ENCODE results near the gene DPYSL5. TPM values are rescaled to one million over a fixed set of nuclear protein-coding genes. Genes with fewer than 3 reads are reported as not detected.

The DPYSL5 gene
- total RNA-seq, 2 experiments from 2014 or later: not detected

DNA sequence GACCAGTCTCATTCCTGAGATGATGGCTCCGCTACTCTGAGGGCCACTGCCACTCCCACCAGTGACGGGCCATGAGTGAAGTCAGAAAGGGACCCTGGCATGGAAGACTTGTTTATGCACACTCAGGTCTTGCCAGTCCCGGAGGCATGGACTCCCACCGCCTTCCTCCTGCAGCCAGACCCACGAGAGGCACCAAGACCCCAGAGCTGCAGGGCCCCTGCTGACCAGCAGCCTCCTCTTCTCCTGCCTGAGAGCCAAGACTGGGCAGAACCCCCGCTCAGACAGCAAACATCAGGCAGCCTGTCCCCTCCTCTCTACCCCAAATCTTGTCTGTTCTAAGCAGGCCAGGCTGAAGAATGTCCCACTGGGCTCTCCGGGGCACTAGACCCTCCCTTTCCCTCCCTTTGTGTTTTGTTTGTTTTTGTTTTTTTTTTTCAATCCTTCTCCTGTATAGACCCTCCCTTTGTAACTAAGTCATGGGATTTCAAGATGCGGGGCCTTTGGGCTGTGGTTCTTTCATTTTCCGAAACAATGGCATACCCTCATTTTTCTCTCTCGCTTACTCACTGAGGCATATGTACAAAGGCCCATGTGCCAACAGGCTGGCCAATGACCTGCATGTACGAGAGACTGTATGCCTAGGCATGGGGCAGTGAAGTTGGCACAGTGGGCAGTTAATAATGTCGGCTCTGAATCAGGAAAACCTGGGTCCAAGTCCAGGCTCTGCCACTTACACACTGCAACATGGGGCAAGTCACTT is 98.2 kb downstream of the DPYSL5 start:
- Mint-ChIP-seq H3K36me3 (no peaks in the 10 kb centered on the region), H3K27me3 (peaks cover 5% of the 10 kb centered on the region), H3K4me3 (no peak overlapping the region), H3K9me3 (no peaks in the 10 kb centered on the region), H3K4me1 (peaks cover 2% of the 10 kb centered on the region), H3K27ac (no peak overlapping the region)
- no peak for ATAC-seq (ENCODE audit: low read depth)
- DNase-seq: no peak
- POLR2A ChIA-PET: no interaction called here

DNA sequence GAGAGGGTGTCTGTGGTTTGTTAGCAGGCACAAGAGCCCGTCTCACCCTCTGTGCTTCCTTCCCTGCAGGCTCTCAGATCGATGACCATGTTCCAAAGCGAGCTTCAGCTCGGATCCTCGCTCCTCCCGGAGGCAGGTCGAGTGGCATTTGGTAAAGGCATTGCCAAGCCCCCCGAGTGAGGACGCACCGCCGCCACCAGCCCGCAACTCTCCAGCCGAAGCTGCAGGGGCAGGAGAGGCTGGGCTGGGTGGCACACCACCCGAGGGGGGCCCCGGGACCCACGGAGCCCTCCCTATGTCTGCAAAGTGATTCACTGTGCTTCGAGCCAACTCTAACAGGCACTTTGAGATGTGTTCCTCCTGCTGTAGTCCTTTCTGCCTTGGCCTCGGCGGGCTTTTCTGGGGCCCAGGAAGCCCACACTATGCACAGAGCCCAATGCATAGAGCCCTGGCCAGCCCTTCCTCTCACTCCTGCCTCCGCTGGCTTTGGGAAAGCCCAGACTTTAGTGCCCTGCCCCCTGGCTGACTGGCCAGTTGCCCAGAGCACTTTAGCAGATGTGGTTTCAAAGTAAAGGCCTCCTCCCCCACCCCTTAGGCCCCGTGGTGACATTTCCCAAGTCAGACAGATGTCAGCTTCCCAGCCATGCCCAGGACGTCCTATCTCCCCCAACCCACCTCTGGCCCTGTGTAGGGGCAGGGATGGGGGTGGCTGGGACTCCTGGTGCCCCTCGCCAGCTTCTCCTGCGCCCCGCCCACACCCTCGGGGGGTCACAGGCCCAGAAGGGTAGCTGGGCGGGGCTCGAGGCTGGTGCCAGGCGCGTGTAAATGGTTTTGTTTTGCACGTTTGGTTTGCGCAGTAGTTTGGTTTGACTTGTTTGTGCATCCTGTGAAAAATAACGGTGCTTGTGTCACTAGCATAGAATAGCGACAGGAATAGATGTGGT is 99.2 kb downstream of the DPYSL5 start:
- no peak for DNase-seq
- no peak overlapping the region for H3K4me3 Mint-ChIP-seq
- ATAC-seq (ENCODE audit: low read depth): no peak
- H3K27ac Mint-ChIP-seq: no peak overlapping the region
- H3K36me3 Mint-ChIP-seq: no peaks in the 10 kb centered on the region
- POLR2A ChIA-PET: no interaction called here
- no peaks in the 10 kb centered on the region for H3K9me3 Mint-ChIP-seq
- H3K4me1 Mint-ChIP-seq: peaks cover 2% of the 10 kb centered on the region
- peaks cover 5% of the 10 kb centered on the region for H3K27me3 Mint-ChIP-seq

DNA sequence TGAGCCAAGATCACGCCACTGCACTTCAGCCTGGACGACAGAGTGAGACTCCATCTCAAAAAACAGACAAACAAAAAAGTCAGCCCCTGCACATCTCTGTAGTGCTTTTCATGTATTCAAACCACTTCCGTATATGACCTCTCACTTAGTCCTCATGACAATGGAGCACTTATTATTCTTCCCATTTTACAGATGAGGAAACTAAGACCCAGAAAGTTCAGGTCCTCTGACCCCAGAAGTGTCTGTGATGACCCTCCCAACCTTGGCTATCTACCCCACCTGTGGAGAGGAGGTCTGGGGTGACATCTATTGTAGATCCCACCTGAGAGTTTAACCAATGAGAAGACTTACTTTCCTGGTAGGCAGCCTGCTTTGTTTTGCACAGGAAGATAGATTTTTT is 100.9 kb downstream of the DPYSL5 start:
- no peak for DNase-seq
- Mint-ChIP-seq H3K4me3 (no peak overlapping the region), H3K36me3 (no peaks in the 10 kb centered on the region), H3K4me1 (no peaks in the 10 kb centered on the region), H3K9me3 (no peaks in the 10 kb centered on the region), H3K27ac (no peak overlapping the region), H3K27me3 (peaks cover 10% of the 10 kb centered on the region)
- ATAC-seq (ENCODE audit: low read depth): no peak
- POLR2A ChIA-PET: no interaction called here

DNA sequence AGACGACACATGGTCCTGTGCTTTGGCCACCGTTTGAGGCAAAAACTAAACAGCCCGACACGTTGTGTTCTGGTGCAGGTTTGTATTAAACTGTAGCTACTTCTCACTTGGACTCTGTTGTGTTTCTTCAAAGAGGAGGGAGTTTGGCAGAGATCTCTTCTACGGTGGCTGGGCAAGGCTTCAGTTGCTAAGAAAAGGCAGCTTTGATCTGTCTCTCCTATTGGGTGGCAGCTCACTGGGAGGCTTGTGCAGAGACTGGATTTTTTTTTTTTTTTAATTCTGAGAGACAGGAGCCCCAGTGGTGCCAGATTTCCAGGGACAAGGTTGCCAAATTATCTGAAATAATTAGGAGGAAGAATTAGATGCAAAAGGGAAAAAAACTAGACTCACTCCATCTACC is 102.3 kb downstream of the DPYSL5 start:
- POLR2A ChIA-PET: interaction anchor here (0.6 kb wide), 1 partner anchor 108 kb away, joined by 5 read pairs; no protein-coding TSS in a partner anchor
- Mint-ChIP-seq H3K36me3 (no peaks in the 10 kb centered on the region), H3K4me3 (no peak overlapping the region), H3K9me3 (no peaks in the 10 kb centered on the region), H3K27ac (no peak overlapping the region), H3K27me3 (peaks cover 20% of the 10 kb centered on the region), H3K4me1 (no peaks in the 10 kb centered on the region)
- DNase-seq (no peak), ATAC-seq (ENCODE audit: low read depth) (no peak)

DNA sequence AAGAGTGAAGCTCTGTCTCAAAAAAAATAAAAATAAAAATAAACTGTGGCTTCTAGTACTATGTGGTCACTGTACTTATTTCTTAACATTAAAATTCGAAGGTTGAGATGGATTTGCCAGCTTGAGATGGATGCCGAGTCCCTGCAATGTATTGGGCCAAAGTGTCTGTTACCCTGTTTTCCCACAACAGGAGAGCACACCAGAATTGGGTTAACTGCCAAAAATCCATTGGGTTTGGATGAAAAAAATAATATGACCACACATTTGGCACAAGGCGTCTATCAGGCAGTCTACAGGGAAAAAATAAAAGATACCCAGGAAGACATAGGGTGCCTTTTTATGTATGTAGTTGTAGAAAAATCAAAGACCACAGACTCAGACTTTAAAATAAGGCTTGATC is 103.3 kb downstream of the DPYSL5 start:
- H3K27me3 Mint-ChIP-seq: peaks cover 22% of the 10 kb centered on the region
- no peaks in the 10 kb centered on the region for H3K9me3 Mint-ChIP-seq
- DNase-seq (no peak), ATAC-seq (ENCODE audit: low read depth) (no peak)
- H3K36me3 Mint-ChIP-seq: no peaks in the 10 kb centered on the region
- no peak overlapping the region for H3K4me3 Mint-ChIP-seq
- H3K4me1 Mint-ChIP-seq: no peaks in the 10 kb centered on the region
- POLR2A ChIA-PET: no interaction called here
- H3K27ac Mint-ChIP-seq: no peak overlapping the region

DNA sequence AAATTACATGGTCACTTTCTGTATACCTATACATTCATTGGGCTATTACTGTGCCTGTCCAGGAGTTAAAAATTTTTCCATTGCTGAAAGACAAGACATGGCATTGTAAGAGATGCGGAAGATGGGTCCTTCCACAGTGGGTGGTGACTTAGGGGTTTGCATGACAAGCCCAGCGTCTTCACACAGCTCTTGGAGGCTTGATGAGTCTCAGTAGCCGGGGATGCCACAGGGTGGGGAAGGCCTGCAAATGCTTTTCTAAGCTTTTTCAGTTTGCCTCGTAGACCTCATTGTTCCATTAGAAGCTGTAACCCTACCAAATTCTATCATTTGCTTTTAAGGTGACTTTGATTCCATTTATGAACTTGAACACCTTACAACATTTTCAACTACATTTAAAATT is 104.4 kb downstream of the DPYSL5 start:
- H3K27ac Mint-ChIP-seq: no peak overlapping the region
- no peak for DNase-seq
- no peak for ATAC-seq (ENCODE audit: low read depth)
- H3K4me1 Mint-ChIP-seq: no peaks in the 10 kb centered on the region
- no peaks in the 10 kb centered on the region for H3K36me3 Mint-ChIP-seq
- H3K4me3 Mint-ChIP-seq: no peak overlapping the region
- peaks cover 27% of the 10 kb centered on the region for H3K27me3 Mint-ChIP-seq
- POLR2A ChIA-PET: no interaction called here
- no peaks in the 10 kb centered on the region for H3K9me3 Mint-ChIP-seq

DNA sequence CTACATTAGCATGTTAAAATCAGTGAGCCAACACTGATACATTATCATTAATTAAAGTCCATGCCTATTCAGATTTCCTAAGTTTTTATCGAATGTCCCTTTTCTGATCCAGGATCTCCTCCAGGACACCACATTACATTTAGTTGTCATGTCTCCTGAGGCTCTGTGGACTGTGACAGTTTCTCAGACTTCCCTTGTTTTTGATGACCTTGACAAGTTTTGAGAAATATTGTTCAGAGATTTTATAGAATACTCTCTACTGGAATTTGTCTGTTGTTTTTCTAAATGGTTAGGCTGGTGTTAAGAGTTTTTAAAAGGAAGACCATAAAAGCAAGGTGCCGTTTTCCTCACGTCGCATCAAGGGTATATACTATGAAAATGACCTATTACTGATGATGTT is 106.2 kb downstream of the DPYSL5 start:
- Mint-ChIP-seq H3K27me3 (peaks cover 35% of the 10 kb centered on the region), H3K4me3 (no peak overlapping the region), H3K4me1 (no peaks in the 10 kb centered on the region), H3K27ac (no peak overlapping the region), H3K36me3 (no peaks in the 10 kb centered on the region), H3K9me3 (no peaks in the 10 kb centered on the region)
- DNase-seq (no peak), ATAC-seq (ENCODE audit: low read depth) (no peak)
- POLR2A ChIA-PET: no interaction called here

DNA sequence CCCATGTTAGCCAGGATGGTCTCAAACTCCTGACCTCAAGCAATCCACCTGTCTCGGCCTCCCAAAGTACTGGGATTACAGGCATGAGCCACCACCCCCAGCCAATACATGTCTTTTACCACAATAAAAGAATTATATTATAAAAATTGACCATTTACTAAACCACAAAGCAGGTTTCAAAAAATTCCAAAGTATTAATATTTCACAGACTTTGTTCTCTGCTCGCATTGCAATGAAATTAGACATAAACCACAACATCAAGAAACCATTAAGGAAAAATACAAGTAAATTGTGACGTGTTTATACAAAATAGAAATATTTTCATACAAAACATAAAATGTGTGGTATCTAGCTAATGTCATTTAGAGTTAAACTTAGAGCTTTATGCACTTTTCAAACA is 109.1 kb downstream of the DPYSL5 start:
- Mint-ChIP-seq H3K27me3 (peaks cover 37% of the 10 kb centered on the region), H3K4me1 (peaks cover 4% of the 10 kb centered on the region), H3K27ac (no peak overlapping the region), H3K4me3 (no peak overlapping the region), H3K9me3 (no peaks in the 10 kb centered on the region), H3K36me3 (no peaks in the 10 kb centered on the region)
- POLR2A ChIA-PET: no interaction called here
- DNase-seq (no peak), ATAC-seq (ENCODE audit: low read depth) (no peak)

DNA sequence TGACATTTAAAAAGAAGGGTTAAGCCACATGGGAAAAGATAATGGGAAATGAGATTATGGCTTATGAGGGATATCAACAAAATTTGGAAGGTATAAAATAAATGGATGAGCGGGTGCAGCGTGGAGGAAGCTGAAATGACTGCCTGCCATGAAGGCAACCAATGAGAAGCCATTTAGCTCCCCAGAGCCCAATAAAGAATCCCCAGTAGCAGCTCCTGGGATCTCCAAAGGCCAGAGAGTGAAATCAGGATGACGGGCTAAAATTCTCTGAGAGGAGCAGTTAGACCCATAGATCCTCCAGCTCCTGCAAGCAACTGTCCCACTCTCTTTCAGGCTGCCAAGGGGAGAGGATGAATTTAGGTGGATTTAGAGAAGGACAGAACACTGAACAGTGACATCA is 109.6 kb downstream of the DPYSL5 start:
- H3K4me1 Mint-ChIP-seq: peaks cover 4% of the 10 kb centered on the region
- H3K27me3 Mint-ChIP-seq: peaks cover 35% of the 10 kb centered on the region
- H3K4me3 Mint-ChIP-seq: no peak overlapping the region
- POLR2A ChIA-PET: no interaction called here
- no peaks in the 10 kb centered on the region for H3K9me3 Mint-ChIP-seq
- ATAC-seq (ENCODE audit: low read depth): no peak
- no peak for DNase-seq
- H3K36me3 Mint-ChIP-seq: no peaks in the 10 kb centered on the region
- H3K27ac Mint-ChIP-seq: no peak overlapping the region

DNA sequence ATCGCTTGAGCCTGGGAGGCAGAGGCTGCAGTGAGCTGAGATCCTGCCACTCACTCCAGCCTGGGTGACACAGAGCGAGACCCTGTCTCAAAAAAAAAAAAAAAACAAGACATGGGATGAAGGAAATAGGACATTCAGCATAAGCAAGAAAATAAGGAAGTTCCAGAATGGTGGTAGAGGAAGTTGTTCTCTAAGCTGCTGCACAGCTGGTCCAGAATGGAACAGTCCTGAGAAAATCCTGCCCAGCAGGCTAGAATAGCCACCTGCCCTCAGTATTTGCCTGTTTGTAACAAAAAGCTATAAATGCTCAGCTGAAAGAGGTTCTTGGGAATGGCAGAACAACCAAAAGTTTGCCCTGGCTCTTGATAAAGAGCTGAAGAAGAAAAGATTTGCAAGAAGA is 111.4 kb downstream of the DPYSL5 start:
- Mint-ChIP-seq H3K4me1 (peaks cover 4% of the 10 kb centered on the region), H3K9me3 (no peaks in the 10 kb centered on the region), H3K27me3 (peaks cover 28% of the 10 kb centered on the region), H3K27ac (no peak overlapping the region), H3K4me3 (no peak overlapping the region), H3K36me3 (no peaks in the 10 kb centered on the region)
- DNase-seq: no peak
- no peak for ATAC-seq (ENCODE audit: low read depth)
- POLR2A ChIA-PET: interaction anchor here (1.0 kb wide), 1 partner anchor 91 kb away, joined by 4 read pairs; no protein-coding TSS in a partner anchor

DNA sequence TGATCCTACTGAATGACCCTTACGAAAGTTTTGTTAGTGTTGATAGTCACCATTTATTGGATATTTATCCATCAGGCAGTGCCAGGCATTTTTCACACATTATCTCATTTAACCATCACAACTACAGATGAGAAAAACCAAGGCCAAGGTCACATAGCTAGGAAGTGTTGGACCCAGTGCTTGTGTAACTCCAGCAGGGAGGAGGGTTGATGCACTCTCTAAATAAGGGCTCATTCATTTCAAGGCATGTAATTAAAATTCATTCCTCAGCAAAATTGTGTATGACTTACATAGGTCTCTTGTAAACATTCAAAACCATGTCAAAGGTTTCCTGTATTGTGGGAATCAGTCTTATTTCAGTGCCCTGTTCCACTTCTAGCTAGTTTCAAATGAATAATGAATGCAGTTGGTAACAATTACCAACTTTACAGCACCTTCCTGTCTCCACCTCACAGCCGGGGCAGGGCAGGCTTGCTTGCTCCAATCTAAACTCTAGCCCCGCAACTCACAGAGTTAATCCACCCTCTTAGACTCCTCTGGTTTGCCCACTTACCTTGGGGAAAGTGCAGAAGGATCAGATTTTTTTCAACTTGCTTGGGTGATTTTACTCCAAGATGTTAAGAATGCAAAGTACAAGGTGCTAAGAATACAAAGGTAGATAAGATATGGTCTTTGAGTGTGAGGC is 116.7 kb downstream of the DPYSL5 start:
- ATAC-seq (ENCODE audit: low read depth): no peak
- Mint-ChIP-seq H3K27me3 (peaks cover 27% of the 10 kb centered on the region), H3K9me3 (no peaks in the 10 kb centered on the region), H3K36me3 (no peaks in the 10 kb centered on the region), H3K27ac (no peak overlapping the region), H3K4me1 (peaks cover 9% of the 10 kb centered on the region), H3K4me3 (no peak overlapping the region)
- POLR2A ChIA-PET: interaction anchor here (0.6 kb wide), 1 partner anchor 162 kb away, joined by 4 read pairs; no protein-coding TSS in a partner anchor
- no peak for DNase-seq

DNA sequence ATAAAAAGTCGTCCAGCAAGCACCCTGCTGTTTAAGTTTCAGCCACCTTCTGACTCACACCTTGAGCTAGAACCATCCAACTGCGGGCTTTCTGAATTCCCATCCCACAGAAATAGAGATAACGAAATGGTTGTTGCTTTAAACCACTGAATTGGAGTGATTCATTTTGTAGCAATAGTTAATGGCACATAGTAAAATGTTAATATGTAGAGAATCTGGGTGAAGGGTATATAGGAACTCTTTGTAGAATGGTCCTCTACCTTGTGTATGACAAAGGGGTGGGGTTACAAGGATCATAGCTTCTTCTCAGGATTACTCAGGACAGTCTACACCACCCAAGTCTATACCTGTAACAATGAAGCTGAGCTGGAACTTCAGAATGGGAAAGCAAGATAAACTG is 120.1 kb downstream of the DPYSL5 start:
- no peaks in the 10 kb centered on the region for H3K9me3 Mint-ChIP-seq
- H3K36me3 Mint-ChIP-seq: peaks cover 1% of the 10 kb centered on the region
- no peak for ATAC-seq (ENCODE audit: low read depth)
- DNase-seq: no peak
- POLR2A ChIA-PET: interaction anchor here (1.1 kb wide), 1 partner anchor 48 kb away, joined by 5 read pairs; no protein-coding TSS in a partner anchor
- peaks cover 14% of the 10 kb centered on the region for H3K4me1 Mint-ChIP-seq
- H3K27me3 Mint-ChIP-seq: peaks cover 41% of the 10 kb centered on the region
- no peak overlapping the region for H3K4me3 Mint-ChIP-seq
- no peak overlapping the region for H3K27ac Mint-ChIP-seq

DNA sequence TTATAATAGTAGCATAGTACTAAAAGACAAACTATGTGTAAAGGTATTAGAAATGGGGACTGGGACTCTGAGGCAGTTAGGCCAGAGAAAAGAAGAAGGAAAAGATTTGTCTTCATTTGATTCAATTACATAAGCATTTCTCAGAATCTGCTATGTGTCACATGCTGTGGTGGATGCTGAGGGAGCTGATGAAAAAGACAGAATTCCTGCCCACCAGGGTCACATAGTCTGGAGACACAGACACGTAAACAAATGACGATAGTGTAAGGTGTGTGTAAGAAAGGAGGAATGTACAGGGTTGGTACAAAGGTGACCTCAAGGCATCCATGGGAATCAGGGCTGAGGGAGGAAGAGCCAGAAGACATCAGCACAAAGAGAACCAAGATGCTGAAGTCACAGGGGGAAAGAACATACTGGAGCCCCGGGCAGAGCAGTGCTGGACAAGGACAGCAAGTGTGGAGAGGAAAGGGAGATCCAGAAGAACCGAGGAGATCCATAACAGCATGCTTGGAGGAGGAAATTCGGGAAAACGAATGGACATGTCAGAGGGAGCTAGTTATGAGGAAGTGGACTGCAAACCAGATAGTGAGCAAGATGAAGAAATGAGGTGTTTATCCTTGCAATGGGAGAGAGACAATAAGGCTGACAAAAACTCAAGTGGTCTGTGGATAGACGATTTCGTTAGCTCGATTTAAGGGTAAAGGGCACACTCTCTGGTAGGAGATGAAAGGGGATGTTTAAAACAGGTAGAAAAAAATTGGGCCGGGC is 121.3 kb downstream of the DPYSL5 start:
- H3K4me3 Mint-ChIP-seq: peak overlapping the region; percentile 43
- peaks cover 14% of the 10 kb centered on the region for H3K4me1 Mint-ChIP-seq
- POLR2A ChIA-PET: interaction anchor here (1.1 kb wide), 1 partner anchor 47 kb away, joined by 5 read pairs; no protein-coding TSS in a partner anchor
- peak overlapping the region; percentile 3 for H3K27ac Mint-ChIP-seq
- H3K9me3 Mint-ChIP-seq: no peaks in the 10 kb centered on the region
- no peak for DNase-seq
- no peak for ATAC-seq (ENCODE audit: low read depth)
- peaks cover 1% of the 10 kb centered on the region for H3K36me3 Mint-ChIP-seq
- H3K27me3 Mint-ChIP-seq: peaks cover 46% of the 10 kb centered on the region

All from activated naive CD8-positive, alpha-beta T cell treated with anti-CD3 and anti-CD28 coated beads, Interleukin-2, amount 10 ng/mL, durations not matched to agents 7 days and 5 days (primary cell).